ENCODE data around the gene RALGAPA1.

Gene RALGAPA1

DNA sequence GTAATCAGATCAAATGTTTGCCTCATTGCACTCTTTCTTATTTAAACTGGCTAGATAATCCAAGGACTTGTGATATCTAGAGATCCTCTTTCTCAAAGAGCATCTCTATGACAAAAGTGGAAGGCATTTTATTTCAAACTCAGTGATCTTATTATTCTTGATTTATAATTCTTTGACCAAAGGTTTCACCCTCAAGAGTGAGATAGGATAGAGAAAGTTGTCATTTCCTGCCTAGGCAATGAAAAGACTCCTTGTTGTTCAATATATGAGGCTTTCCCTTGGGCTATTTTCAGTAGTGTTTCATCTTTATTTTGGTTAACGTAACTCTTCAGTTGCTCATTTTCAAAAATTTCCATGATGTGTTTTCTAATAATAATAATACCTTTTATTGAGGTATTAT lies 293.2 kb downstream of the RALGAPA1 start:
- no peak for DNase-seq (ENCODE audit: extremely low read depth, insufficient read length)
- Histone ChIP-seq H3K27me3 (replicated peaks; ENCODE audit: control insufficient read depth, insufficient read depth, low read length) (no peaks in the 10 kb centered on the region), H3K36me3 (ENCODE audit: control insufficient read depth, insufficient read depth, low read length) (no peaks in the 10 kb centered on the region), H3K4me3 (replicated peaks; ENCODE audit: low read depth, low read length) (no peak overlapping the region)
- TF ChIP-seq, protein P1, sequence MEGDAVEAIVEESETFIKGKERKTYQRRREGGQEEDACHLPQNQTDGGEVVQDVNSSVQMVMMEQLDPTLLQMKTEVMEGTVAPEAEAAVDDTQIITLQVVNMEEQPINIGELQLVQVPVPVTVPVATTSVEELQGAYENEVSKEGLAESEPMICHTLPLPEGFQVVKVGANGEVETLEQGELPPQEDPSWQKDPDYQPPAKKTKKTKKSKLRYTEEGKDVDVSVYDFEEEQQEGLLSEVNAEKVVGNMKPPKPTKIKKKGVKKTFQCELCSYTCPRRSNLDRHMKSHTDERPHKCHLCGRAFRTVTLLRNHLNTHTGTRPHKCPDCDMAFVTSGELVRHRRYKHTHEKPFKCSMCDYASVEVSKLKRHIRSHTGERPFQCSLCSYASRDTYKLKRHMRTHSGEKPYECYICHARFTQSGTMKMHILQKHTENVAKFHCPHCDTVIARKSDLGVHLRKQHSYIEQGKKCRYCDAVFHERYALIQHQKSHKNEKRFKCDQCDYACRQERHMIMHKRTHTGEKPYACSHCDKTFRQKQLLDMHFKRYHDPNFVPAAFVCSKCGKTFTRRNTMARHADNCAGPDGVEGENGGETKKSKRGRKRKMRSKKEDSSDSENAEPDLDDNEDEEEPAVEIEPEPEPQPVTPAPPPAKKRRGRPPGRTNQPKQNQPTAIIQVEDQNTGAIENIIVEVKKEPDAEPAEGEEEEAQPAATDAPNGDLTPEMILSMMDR (IDR thresholded peaks at IDR 0.05; ENCODE audit: insufficient read depth, low read length, poor library complexity, severe bottlenecking), result no peak

DNA sequence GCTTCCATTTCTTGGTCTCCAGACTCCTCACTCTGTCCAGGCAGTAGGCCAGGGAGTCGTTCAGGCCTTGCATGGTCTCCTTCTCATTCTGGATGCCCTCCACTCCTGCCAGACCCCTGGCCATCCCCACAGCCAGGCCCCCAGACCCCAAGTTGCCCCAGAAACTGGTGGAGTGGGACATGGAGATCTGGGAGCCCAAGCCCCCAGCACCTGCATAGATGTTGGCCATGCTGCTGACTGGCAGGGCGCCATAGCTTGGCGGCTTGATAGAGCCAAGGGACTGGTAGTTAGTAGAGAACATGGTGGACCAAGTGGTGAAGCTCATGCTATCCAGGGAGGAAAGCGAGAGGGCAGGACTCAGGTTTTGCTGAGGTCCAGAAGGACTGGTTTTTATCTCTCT lies 296.3 kb downstream of the RALGAPA1 start:
- DNase-seq (ENCODE audit: extremely low read depth, insufficient read length), result no peak
- TF ChIP-seq, protein P1 (IDR thresholded peaks at IDR 0.05; ENCODE audit: insufficient read depth, low read length, poor library complexity, severe bottlenecking), result no peak
- H3K27me3 ChIP-seq (replicated peaks; ENCODE audit: control insufficient read depth, insufficient read depth, low read length), result no peaks in the 10 kb centered on the region
- H3K4me3 ChIP-seq (replicated peaks; ENCODE audit: low read depth, low read length), result no peak overlapping the region
- no peaks in the 10 kb centered on the region for H3K36me3 ChIP-seq (ENCODE audit: control insufficient read depth, insufficient read depth, low read length)

DNA sequence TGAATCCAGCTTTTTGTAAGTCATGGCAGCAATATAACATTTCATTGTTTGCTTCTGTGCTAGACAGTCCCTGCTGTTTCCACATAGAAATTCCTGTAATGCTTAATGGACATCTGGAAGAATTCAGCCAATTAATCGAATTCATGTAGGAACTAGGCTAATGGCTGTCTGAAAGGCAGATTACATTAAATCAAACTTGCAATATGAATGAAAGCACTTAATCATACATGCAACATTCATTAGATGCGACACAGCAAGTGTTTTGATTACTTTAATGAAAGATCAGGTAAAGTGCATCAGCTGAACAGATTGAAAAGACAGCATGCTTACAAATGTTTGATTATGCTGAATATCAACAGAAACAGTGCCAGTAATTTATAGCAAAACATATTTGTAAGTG lies 299.2 kb downstream of the RALGAPA1 start:
- DNase-seq (ENCODE audit: extremely low read depth, insufficient read length), result no peak
- H3K27me3 ChIP-seq (replicated peaks; ENCODE audit: control insufficient read depth, insufficient read depth, low read length), result no peaks in the 10 kb centered on the region
- TF ChIP-seq, protein P1 (IDR thresholded peaks at IDR 0.05; ENCODE audit: insufficient read depth, low read length, poor library complexity, severe bottlenecking), result no peak
- H3K36me3 ChIP-seq (ENCODE audit: control insufficient read depth, insufficient read depth, low read length), result no peaks in the 10 kb centered on the region
- no peak overlapping the region for H3K4me3 ChIP-seq (replicated peaks; ENCODE audit: low read depth, low read length)

DNA sequence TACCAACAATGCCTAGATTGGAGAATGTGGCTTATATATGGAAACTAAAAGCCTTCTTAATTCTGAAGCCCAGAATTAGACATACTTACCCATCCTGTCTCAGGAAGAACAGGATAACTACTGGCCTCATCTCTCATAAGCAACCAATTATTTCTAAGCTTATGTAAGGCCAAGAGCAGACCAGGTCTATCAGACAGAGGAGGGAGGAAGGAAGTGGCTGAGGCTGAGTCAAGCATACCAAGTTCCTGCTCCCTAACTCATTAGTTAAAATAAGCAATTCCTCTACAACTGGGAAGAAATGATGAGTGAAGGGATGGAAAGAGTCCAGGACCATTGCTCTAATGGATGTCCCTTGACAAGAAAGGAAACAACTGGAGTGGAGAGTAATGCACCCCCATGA lies 302.2 kb downstream of the RALGAPA1 start:
- Histone ChIP-seq H3K27me3 (replicated peaks; ENCODE audit: control insufficient read depth, insufficient read depth, low read length) (no peaks in the 10 kb centered on the region), H3K4me3 (replicated peaks; ENCODE audit: low read depth, low read length) (no peak overlapping the region), H3K36me3 (ENCODE audit: control insufficient read depth, insufficient read depth, low read length) (no peaks in the 10 kb centered on the region)
- DNase-seq (ENCODE audit: extremely low read depth, insufficient read length), result no peak
- TF ChIP-seq, protein P1 (IDR thresholded peaks at IDR 0.05; ENCODE audit: insufficient read depth, low read length, poor library complexity, severe bottlenecking), result no peak

DNA sequence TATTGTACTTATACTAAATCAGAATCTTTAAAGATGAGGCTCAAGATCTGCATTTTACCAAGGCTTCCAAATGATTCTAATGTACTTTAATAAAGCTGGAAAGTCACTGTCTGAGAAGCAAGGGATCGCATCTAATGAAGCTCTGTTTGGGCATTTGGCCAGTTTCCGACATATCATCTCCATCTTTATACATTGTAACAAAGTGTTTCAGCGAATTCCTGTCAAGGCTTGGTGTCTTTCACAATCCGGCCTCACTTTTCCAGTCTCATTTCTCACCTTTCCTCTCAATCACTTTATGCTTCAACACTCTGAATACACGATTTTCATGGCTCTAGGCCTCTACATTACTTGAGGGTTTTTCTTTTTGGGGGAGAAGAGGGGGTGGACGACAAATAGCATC lies 302.6 kb downstream of the RALGAPA1 start:
- TF ChIP-seq, protein P1 (IDR thresholded peaks at IDR 0.05; ENCODE audit: insufficient read depth, low read length, poor library complexity, severe bottlenecking), result no peak
- Histone ChIP-seq H3K36me3 (ENCODE audit: control insufficient read depth, insufficient read depth, low read length) (no peaks in the 10 kb centered on the region), H3K27me3 (replicated peaks; ENCODE audit: control insufficient read depth, insufficient read depth, low read length) (no peaks in the 10 kb centered on the region), H3K4me3 (replicated peaks; ENCODE audit: low read depth, low read length) (no peak overlapping the region)
- DNase-seq (ENCODE audit: extremely low read depth, insufficient read length), result no peak

DNA sequence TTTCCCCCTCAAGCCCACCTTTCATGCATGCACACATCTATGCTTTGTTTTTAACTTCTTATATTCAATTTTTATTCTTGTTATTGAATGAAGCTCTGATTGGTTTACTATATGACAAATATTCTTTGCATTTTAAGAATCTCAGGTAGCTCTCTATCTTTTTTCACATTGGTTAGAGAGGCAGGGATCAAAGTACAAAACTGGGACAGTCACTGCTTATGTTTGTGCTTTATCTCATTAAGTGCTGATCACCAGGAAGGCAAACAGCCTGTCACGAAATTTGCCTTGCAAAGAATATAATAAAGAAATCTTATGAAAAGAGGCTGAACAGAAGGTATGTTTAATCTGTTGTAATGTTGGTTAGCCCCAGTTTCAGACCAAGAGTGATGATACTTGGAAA lies 304.8 kb downstream of the RALGAPA1 start:
- H3K4me3 ChIP-seq (replicated peaks; ENCODE audit: low read depth, low read length), result no peak overlapping the region
- no peaks in the 10 kb centered on the region for H3K27me3 ChIP-seq (replicated peaks; ENCODE audit: control insufficient read depth, insufficient read depth, low read length)
- no peak for DNase-seq (ENCODE audit: extremely low read depth, insufficient read length)
- TF ChIP-seq, protein P1 (IDR thresholded peaks at IDR 0.05; ENCODE audit: insufficient read depth, low read length, poor library complexity, severe bottlenecking), result no peak
- H3K36me3 ChIP-seq (ENCODE audit: control insufficient read depth, insufficient read depth, low read length), result no peaks in the 10 kb centered on the region

All from GM06990 (cell line).